GM19193 (cell line): ENCODE results near the gene USP31.

Experiments
- POLR2A ChIP-seq: IDR thresholded peaks from 4 replicates; pipeline ENCODE4 v1.6.1; 2011; ENCODE audit not compliant: insufficient read depth, insufficient read length; ENCODE audit errors: extremely low read depth

Gene USP31

GRCh38 chr16:23149267-23149992 lies at the start of gene USP31:
Gene USP31, minus strand, starts transcription at chr16:23149452. Its CDS starts 182 bp downstream, at chr16:23149270.
- TF ChIP-seq POLR2A = peak; percentile 47

GRCh38 chr16:23196539-23196938 lies 47.3 kb upstream of the USP31 start:
- TF ChIP-seq POLR2A = no peak

GRCh38 chr16:23195366-23195978 lies 46.2 kb upstream of the USP31 start:
- TF ChIP-seq POLR2A = no peak

GRCh38 chr16:23194497-23195221 lies 45.4 kb upstream of the USP31 start:
- TF ChIP-seq POLR2A = no peak

GRCh38 chr16:23188911-23189310 lies 39.7 kb upstream of the USP31 start:
- no peak for TF ChIP-seq POLR2A

GRCh38 chr16:23187341-23187740 lies 38.1 kb upstream of the USP31 start:
- TF ChIP-seq POLR2A = no peak

GRCh38 chr16:23186171-23186570 lies 36.9 kb upstream of the USP31 start:
- no peak for TF ChIP-seq POLR2A

- no peak for TF ChIP-seq POLR2A
These were observed 36.4 kb upstream of the USP31 start for GRCh38 chr16:23185656-23186055.

- no peak for TF ChIP-seq POLR2A
These were observed 34.3 kb upstream of the USP31 start for GRCh38 chr16:23183543-23183862.

- no peak for TF ChIP-seq POLR2A
These were observed 33.7 kb upstream of the USP31 start, which contains the start of gene SCNN1G for GRCh38 chr16:23182679-23183542. Gene SCNN1G, plus strand, starts transcription at chr16:23182745. Its CDS starts 3,527 bp downstream, at chr16:23186272.

GRCh38 chr16:23182206-23182678 lies 33.0 kb upstream of the USP31 start:
- TF ChIP-seq POLR2A = no peak

GRCh38 chr16:23181506-23181905 lies 32.3 kb upstream of the USP31 start:
- no peak for TF ChIP-seq POLR2A

- TF ChIP-seq POLR2A = no peak
These were observed 26.4 kb upstream of the USP31 start for GRCh38 chr16:23175651-23176050.

- TF ChIP-seq POLR2A = no peak
These were observed 25.4 kb upstream of the USP31 start for GRCh38 chr16:23174622-23175021.

- TF ChIP-seq POLR2A = no peak
These were observed 23.7 kb upstream of the USP31 start for GRCh38 chr16:23172994-23173393.
